ENCODE measurements around the gene KRTAP12-4.
A peak's percentile ranks its signal among the peaks of the same experiment; 100 is the strongest.
"Not testable (repeated sequence)": the region's sequence is repeated elsewhere in the genome, so short reads cannot be mapped to it uniquely, and the experiment has no call there.

The KRTAP12-4 gene

GRCh38 chr21:44632067-44632466, 22.4 kb downstream of the KRTAP12-4 start:
- no peak for DNase-seq (ENCODE audit: low read depth in 2 of 2)

DNA sequence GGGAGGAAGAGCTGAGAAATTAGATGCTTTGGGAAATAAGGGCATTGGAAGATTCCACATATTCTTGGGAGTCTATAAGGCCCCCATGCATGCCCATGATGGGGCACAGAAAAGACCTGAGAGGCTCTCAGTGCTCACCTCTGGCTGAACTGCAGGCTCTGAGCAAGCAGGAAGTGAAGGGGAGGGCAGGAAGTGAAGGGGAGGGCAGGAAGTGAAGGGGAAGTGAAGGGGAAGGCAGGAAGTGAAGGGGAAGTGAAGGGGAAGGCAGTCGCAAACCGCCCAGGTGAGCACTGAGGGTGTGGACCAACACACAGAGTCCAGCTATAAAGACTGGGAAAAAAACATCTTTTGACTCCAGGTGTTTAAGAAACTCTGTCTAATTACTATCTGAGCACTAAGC, 24.0 kb downstream of the KRTAP12-4 start:
- no peak for DNase-seq (ENCODE audit: low read depth in 2 of 2)

DNA sequence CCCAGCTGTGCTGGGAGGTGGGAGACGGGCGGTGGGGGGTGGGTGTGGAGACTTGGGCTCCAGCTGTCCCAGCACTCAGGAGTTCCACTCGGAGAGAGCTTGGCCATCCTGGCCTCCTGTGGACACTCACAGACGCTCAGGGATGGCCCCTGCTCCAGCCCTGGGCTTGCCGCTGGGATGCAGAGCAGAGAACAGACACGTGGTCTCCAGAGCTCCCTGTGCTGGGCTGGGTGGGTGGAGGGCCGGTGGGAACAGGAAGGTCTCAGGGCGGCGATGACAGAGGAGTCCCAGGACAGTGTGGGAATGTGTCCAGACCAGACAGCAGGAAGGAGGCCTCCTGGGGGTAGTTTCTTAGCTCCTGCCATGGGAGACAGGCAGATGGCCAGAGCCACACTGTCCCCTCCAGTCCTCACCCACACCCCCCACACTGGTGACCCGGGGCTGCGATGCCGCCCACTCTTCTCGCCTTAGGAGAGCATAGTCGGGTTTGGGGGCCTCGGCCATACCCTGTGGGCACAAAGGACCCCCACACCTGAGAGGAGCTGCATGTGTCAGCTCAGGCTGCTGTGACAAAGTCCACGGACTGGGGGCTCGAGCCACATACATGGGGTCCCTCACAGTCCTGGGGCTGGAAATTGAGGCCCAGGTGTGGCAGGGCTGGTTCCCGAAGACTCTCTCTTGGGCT, 25.6 kb downstream of the KRTAP12-4 start:
- DNase-seq (ENCODE audit: low read depth in 2 of 2): no peak

- not testable (repeated sequence) for DNase-seq (ENCODE audit: low read depth in 2 of 2)
These were observed 26.6 kb downstream of the KRTAP12-4 start for GRCh38 chr21:44627831-44628233.

GRCh38 chr21:44627181-44627822, 27.2 kb downstream of the KRTAP12-4 start:
- DNase-seq (ENCODE audit: low read depth in 2 of 2): not testable (repeated sequence)

- DNase-seq (ENCODE audit: low read depth in 2 of 2): no peak
These were observed 27.8 kb downstream of the KRTAP12-4 start, which contains the start of gene KRTAP10-9 for GRCh38 chr21:44626673-44627143. TSS of gene KRTAP10-9 (plus strand) at chr21:44627093. CDS start at chr21:44627172, 79 bp downstream.

- peak in 1 of 2 donors; percentile 25 for DNase-seq (ENCODE audit: low read depth in 2 of 2)
These were observed 28.2 kb downstream of the KRTAP12-4 start for GRCh38 chr21:44626262-44626661.

DNA sequence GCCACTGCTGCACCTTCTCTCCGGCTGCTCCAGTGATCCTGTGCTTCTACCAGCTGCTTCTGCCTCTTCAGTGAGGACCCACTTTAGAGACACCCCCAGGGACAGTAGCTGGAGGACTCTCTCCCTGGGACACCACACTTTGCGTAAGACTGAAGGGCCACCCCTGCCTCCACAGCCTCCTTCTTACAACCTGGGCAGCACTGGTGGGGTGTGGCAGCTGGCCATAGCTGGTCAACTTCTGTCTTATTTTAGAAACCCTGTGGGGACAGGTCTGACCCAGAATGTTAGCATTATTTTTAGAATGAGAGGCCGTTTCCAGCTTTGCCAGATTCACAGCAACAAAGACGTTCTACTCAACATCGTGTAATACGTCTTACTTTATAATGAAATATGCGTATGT, 28.7 kb downstream of the KRTAP12-4 start:
- no peak for DNase-seq (ENCODE audit: low read depth in 2 of 2)

GRCh38 chr21:44623575-44623974, 30.9 kb downstream of the KRTAP12-4 start:
- no peak for DNase-seq (ENCODE audit: low read depth in 2 of 2)

- DNase-seq (ENCODE audit: low read depth in 2 of 2): no peak
These were observed 34.6 kb downstream of the KRTAP12-4 start for GRCh38 chr21:44619886-44620285.

DNA sequence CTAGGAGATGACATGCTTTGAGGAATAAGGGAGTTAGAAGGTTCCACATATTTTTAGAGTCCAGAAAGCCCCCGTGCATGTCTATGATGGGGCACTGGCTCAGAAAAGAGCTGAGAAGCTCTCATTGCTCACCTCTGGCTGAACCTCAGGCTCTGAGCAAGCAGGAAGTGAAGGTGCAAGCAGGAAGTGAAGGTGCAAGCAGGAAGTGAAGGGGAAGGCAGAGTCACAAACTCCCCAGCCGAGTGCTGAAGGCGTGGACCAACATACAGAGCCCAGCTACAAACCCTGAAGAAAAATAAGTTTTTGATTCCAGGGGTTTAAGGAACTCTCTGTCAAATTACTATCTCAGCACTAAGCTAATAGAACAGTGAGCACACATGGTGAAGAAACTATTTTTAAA, 35.5 kb downstream of the KRTAP12-4 start:
- DNase-seq (ENCODE audit: low read depth in 2 of 2): peak; percentile 54 to 59

- no peak for DNase-seq (ENCODE audit: low read depth in 2 of 2)
These were observed 36.0 kb downstream of the KRTAP12-4 start for GRCh38 chr21:44618504-44618903.

DNA sequence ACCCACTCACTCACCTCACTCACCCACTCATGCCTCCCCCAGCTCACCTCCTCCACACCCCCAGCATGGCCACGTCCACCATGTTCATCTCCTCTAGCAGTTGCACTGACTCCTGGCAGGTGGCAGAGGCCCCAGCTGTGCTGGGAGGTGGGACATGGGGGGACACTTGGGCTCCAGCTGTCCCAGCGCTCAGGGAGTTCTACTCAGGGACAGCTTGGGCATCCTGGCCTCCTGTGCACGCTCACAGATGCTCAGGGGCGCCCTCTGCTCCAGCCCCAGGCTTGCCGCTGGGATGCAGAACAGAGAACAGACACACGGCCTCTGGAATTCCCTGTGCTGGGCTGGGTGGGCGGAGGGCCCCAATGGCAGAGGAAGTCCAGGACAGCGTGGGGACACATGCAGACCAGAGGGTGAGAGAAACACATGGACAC, 37.4 kb downstream of the KRTAP12-4 start:
- no peak for DNase-seq (ENCODE audit: low read depth in 2 of 2)

DNA sequence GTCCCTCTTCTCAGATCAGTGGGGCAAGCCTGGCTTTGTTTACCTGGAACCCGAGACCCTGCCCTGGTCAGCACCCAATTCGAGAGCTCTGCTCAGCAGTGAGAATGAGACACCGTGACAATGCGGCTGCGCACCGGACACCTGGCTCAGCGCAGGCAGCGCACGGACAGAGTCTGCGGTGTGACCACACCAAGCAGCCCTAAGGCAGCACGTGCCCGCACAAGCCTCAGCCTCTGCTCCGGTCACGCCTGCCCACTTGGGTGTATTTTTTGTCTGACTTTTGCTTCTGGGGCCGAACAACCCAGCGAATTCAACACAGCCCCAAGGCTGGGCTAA, 37.9 kb downstream of the KRTAP12-4 start:
- DNase-seq (ENCODE audit: low read depth in 2 of 2): no peak

DNA sequence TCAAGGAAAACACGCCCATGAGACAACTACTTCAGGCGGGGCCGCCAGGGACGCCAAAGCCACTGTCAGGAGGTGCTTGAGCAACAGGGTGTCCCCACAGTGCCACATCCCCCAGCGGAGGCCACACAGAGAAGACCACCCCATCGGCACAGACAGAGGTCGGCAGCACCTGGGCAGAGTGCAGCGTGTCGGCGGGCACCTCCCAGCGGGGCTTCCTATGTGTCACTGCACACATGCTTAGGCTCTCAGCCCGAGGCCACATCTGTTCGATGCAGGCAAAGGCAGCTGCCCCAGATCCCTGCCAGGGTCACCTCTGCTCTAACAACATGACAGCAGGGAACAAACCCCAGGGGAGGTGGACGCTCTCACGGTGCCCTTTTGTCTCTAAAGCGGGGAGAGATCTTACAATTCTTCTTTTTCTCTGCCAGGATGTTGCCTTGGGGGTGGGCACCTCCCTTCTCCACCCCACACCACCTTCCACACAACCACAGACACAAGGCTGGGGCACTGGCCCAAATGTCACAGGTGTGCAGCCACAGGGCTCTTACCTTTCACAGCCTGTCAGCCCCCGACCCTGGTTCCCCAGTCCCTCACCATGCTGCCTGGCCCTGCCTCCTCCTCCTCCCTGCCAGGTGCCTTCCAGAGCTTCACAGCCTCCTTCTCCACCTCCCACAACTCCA, 38.4 kb downstream of the KRTAP12-4 start:
- no peak for DNase-seq (ENCODE audit: low read depth in 2 of 2)

GRCh38 chr21:44615466-44615865, 39.0 kb downstream of the KRTAP12-4 start:
- no peak for DNase-seq (ENCODE audit: low read depth in 2 of 2)

GRCh38 chr21:44614961-44615391, 39.5 kb downstream of the KRTAP12-4 start:
- DNase-seq (ENCODE audit: low read depth in 2 of 2): no peak

DNA sequence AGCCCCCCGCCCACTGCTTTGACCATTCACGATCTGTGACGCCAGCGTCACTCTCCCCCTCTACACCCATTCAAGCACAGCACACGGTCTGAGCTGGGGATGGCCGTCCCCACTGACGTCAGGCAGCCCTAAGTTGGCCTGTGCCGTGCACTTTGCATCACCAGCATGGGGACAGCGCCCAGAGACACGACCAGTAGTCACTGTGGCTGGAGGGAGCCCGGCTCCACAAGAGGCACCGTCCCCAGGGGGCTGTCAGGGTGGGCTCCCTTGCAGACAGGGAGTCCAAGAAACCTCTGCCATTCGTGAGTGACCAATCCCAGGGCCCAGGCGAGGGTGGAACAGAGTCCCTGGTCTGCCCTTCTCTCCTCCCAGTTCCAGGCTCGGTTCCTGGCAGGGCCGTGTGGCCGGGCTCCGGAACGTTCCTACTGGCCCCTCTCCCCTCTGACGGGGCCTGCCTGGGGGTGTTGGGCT, 40.3 kb downstream of the KRTAP12-4 start:
- DNase-seq (ENCODE audit: low read depth in 2 of 2): no peak

DNA sequence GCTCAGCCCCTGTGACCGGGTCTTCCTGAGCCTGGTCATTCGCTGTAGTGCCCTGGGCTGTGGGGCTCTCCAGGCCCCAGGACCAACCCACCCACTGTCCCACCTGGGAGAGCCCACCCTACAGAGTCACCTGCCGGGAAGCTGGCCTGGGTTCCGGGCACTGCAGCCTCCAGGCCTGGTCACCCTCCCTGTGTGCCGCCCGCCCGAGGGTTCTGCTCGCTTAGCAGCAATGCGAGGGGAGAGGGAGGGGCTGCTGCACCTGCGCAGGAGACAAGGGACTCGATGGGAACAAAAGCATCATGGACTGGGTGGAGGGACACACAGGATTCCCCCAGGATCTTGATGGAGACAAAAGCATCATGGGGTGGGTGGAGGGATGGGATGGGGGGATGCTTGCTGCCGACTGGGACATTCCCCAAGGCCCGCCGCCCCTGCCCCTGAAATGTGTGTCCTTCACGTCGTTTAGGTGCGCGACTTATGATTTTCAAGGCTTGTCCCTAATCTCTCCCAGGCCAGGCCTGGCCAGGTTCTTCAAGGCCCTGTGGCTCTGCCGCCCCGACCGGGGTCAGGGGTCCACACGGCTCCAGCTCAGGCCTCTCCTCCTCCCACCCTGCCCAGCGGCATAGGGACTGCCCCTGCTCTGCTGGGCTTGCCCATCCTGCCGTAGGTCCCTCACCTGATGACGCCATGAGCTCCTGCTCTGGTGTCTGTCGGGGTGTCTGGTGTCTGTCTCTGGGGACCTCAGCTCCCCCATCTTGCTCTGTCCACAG, 40.9 kb downstream of the KRTAP12-4 start:
- no peak for DNase-seq (ENCODE audit: low read depth in 2 of 2)

GRCh38 chr21:44612669-44613229, 41.7 kb downstream of the KRTAP12-4 start:
- no peak for DNase-seq (ENCODE audit: low read depth in 2 of 2)

DNA sequence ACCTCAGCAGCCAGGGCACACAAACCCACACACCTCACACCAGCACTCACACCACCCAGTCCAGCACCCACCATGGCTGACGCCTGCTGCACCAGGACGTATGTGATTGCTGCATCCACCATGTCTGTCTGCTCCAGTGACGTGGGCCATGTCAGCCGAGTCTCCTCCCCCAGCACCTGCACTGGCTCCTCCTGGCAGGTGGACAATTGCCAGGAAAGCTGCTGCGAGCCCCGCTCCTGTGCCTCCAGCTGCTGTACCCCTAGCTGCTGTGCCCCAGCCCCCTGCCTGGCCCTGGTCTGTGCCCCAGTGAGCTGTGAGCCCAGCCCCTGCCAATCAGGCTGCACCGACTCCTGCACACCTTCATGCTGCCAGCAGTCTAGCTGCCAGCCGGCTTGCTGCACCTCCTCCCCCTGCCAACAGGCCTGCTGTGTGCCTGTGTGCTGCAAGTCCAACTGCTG, 42.4 kb downstream of the KRTAP12-4 start, which contains the start of gene KRTAP10-8:
Gene KRTAP10-8, plus strand, starts transcription at position 51 of the 458 bp plus-strand sequence. Its CDS starts 22 bp downstream, at position 73.
- no peak for DNase-seq (ENCODE audit: low read depth in 2 of 2)

Data from stimulated activated CD8-positive, alpha-beta memory T cell treated with anti-CD3 and anti-CD28 coated beads, Interleukin-7, amount 100 ng/mL, for 4 hours (primary cell).